NCI-H82 (cell line): ENCODE measurements around the gene ADD2.

Experiments
- DNase-seq: peaks from one replicate; lab custom pipeline; 2025; lab: John Stamatoyannopoulos, UW

Gene ADD2

GRCh38 chr2:70674636-70675430 is 93.2 kb downstream of the ADD2 start:
- DNase-seq = no peak

GRCh38 chr2:70673041-70673647 is 94.9 kb downstream of the ADD2 start:
- peak; percentile 61 for DNase-seq

GRCh38 chr2:70671092-70671675 is 96.8 kb downstream of the ADD2 start:
- DNase-seq = no peak

GRCh38 chr2:70670626-70671025 is 97.4 kb downstream of the ADD2 start:
- no peak for DNase-seq

GRCh38 chr2:70670202-70670601 is 97.8 kb downstream of the ADD2 start:
- DNase-seq = no peak

GRCh38 chr2:70668911-70669310 is 99.1 kb downstream of the ADD2 start:
- no peak for DNase-seq

- DNase-seq = no peak
Measured at GRCh38 chr2:70668432-70668831, 99.6 kb downstream of the ADD2 start.

GRCh38 chr2:70664525-70664924 is 103.5 kb downstream of the ADD2 start:
- no peak for DNase-seq

GRCh38 chr2:70663411-70663810 is 104.6 kb downstream of the ADD2 start:
- no peak for DNase-seq

GRCh38 chr2:70659551-70659950 is 108.4 kb downstream of the ADD2 start:
- peak; percentile 18 for DNase-seq

GRCh38 chr2:70658476-70658875 is 109.5 kb downstream of the ADD2 start:
- no peak for DNase-seq

- no peak for DNase-seq
Measured at GRCh38 chr2:70657246-70657645, 110.8 kb downstream of the ADD2 start.

- DNase-seq = no peak
Measured at GRCh38 chr2:70656421-70657010, 111.5 kb downstream of the ADD2 start.

GRCh38 chr2:70655786-70656185 is 112.2 kb downstream of the ADD2 start:
- DNase-seq = no peak

- peak; percentile 58 for DNase-seq
Measured at GRCh38 chr2:70655211-70655610, 112.8 kb downstream of the ADD2 start.

GRCh38 chr2:70651727-70652126 is 116.3 kb downstream of the ADD2 start:
- no peak for DNase-seq

GRCh38 chr2:70651014-70651413 is 117.0 kb downstream of the ADD2 start:
- no peak for DNase-seq

- DNase-seq = no peak
Measured at GRCh38 chr2:70648961-70649360, 119.0 kb downstream of the ADD2 start.

- peak; percentile 87 for DNase-seq
Measured at GRCh38 chr2:70647873-70648481, 120.0 kb downstream of the ADD2 start.

- DNase-seq = no peak
Measured at GRCh38 chr2:70646420-70646818, 121.6 kb downstream of the ADD2 start.

- DNase-seq = peak; percentile 70
Measured at GRCh38 chr2:70645733-70646419, 122.1 kb downstream of the ADD2 start.

GRCh38 chr2:70643715-70644114 is 124.3 kb downstream of the ADD2 start:
- DNase-seq = peak; percentile 67
